ENCODE measurements around the gene CEMIP.

DNA sequence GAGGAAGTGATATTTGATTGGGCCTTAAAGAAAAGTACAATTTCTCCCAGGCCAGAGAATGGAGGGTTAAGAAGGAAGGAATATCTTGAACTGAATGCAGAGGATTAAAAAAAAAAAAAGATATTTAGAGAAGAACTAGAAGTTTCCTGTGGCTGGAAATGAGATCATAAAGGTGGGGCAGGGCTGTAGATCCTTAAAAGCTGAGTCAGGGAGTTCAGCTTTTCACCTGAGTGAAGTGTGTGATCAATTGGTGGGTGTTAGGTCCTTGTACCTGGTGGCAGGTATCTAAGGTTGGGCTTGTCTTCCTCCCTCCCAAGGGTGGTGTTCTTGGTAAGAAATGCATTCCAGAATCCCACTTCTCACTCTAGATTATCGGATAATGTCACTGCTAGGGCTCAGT, 11.8 kb downstream of the CEMIP start:
- TF ChIP-seq, protein P1, sequence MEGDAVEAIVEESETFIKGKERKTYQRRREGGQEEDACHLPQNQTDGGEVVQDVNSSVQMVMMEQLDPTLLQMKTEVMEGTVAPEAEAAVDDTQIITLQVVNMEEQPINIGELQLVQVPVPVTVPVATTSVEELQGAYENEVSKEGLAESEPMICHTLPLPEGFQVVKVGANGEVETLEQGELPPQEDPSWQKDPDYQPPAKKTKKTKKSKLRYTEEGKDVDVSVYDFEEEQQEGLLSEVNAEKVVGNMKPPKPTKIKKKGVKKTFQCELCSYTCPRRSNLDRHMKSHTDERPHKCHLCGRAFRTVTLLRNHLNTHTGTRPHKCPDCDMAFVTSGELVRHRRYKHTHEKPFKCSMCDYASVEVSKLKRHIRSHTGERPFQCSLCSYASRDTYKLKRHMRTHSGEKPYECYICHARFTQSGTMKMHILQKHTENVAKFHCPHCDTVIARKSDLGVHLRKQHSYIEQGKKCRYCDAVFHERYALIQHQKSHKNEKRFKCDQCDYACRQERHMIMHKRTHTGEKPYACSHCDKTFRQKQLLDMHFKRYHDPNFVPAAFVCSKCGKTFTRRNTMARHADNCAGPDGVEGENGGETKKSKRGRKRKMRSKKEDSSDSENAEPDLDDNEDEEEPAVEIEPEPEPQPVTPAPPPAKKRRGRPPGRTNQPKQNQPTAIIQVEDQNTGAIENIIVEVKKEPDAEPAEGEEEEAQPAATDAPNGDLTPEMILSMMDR (IDR thresholded peaks at IDR 0.05 in 4 of 5, conservative IDR thresholded peaks at IDR 0.05 in 1 of 5), result no peak
- no peak for TF ChIP-seq POLR2A (IDR thresholded peaks at IDR 0.05)
